CD4-positive, alpha-beta T cell treated with Interleukin-17A for 1 hour (primary cell): ENCODE data around the gene KLF13.

Experiments
- DNase-seq: peaks from one replicate; pipeline ENCODE4 v3.0.0-alpha.2; 2020

Gene KLF13

GRCh38 chr15:31326156-31326874, at the start of gene KLF13:
KLF13 (plus strand) TSS chr15:31326835; CDS start chr15:31327213, 378 bp downstream.
- DNase-seq = peak; percentile 99

GRCh38 chr15:31277335-31278060, 49.1 kb upstream of the KLF13 start:
- no peak for DNase-seq

- no peak for DNase-seq
Observed at GRCh38 chr15:31278061-31278445, 48.6 kb upstream of the KLF13 start.

- DNase-seq = no peak
Observed at GRCh38 chr15:31278544-31279220, 48.0 kb upstream of the KLF13 start.

GRCh38 chr15:31279221-31280045, 47.2 kb upstream of the KLF13 start:
- no peak for DNase-seq

- no peak for DNase-seq
Observed at GRCh38 chr15:31280046-31280830, 46.4 kb upstream of the KLF13 start.

GRCh38 chr15:31280831-31281216, 45.8 kb upstream of the KLF13 start:
- DNase-seq = no peak

GRCh38 chr15:31283043-31283442, 43.6 kb upstream of the KLF13 start:
- no peak for DNase-seq

GRCh38 chr15:31285772-31286261, 40.8 kb upstream of the KLF13 start:
- no peak for DNase-seq

- no peak for DNase-seq
Observed at GRCh38 chr15:31291048-31291578, 35.5 kb upstream of the KLF13 start.

- DNase-seq = no peak
Observed at GRCh38 chr15:31292391-31293015, 34.1 kb upstream of the KLF13 start.

GRCh38 chr15:31293655-31294054, 33.0 kb upstream of the KLF13 start:
- no peak for DNase-seq

GRCh38 chr15:31294067-31294466, 32.6 kb upstream of the KLF13 start:
- no peak for DNase-seq

- no peak for DNase-seq
Observed at GRCh38 chr15:31295658-31296057, 31.0 kb upstream of the KLF13 start.

GRCh38 chr15:31296219-31296645, 30.4 kb upstream of the KLF13 start:
- DNase-seq = no peak

GRCh38 chr15:31296646-31297574, 29.7 kb upstream of the KLF13 start:
- DNase-seq = no peak

- DNase-seq = no peak
Observed at GRCh38 chr15:31297575-31298456, 28.8 kb upstream of the KLF13 start.

- no peak for DNase-seq
Observed at GRCh38 chr15:31298707-31299172, 27.9 kb upstream of the KLF13 start.

GRCh38 chr15:31300208-31300661, 26.4 kb upstream of the KLF13 start:
- DNase-seq = no peak
